ENCODE results near the gene SERTAD1.

SERTAD1 gene

GRCh38 chr19:40400559-40400958, 25.2 kb downstream of the SERTAD1 start:
- no peak for DNase-seq (ENCODE audit: low read depth)

GRCh38 chr19:40398417-40399131, 27.2 kb downstream of the SERTAD1 start:
- DNase-seq (ENCODE audit: low read depth): peak; percentile 11

- DNase-seq (ENCODE audit: low read depth): no peak
Measured at GRCh38 chr19:40397568-40397906, 28.3 kb downstream of the SERTAD1 start.

- DNase-seq (ENCODE audit: low read depth): no peak
Measured at GRCh38 chr19:40396886-40397567, 28.8 kb downstream of the SERTAD1 start.

GRCh38 chr19:40395956-40396355, 29.8 kb downstream of the SERTAD1 start:
- no peak for DNase-seq (ENCODE audit: low read depth)

GRCh38 chr19:40394816-40395210, 31.0 kb downstream of the SERTAD1 start:
- DNase-seq (ENCODE audit: low read depth): no peak

- no peak for DNase-seq (ENCODE audit: low read depth)
Measured at GRCh38 chr19:40393894-40394815, 31.6 kb downstream of the SERTAD1 start.

GRCh38 chr19:40392894-40393517, 32.8 kb downstream of the SERTAD1 start:
- DNase-seq (ENCODE audit: low read depth): no peak

GRCh38 chr19:40392123-40392522, 33.7 kb downstream of the SERTAD1 start:
- no peak for DNase-seq (ENCODE audit: low read depth)

GRCh38 chr19:40390084-40390742, 35.6 kb downstream of the SERTAD1 start, which contains the start of gene HIPK4:
TSS of gene HIPK4 (minus strand) at chr19:40390181. CDS start at chr19:40389902, 279 bp downstream.
- no peak for DNase-seq (ENCODE audit: low read depth)

GRCh38 chr19:40389404-40390083, 36.2 kb downstream of the SERTAD1 start:
- DNase-seq (ENCODE audit: low read depth): no peak

- no peak for DNase-seq (ENCODE audit: low read depth)
Measured at GRCh38 chr19:40388481-40388880, 37.3 kb downstream of the SERTAD1 start.

- no peak for DNase-seq (ENCODE audit: low read depth)
Measured at GRCh38 chr19:40387155-40387554, 38.6 kb downstream of the SERTAD1 start.

GRCh38 chr19:40383668-40384248, 42.0 kb downstream of the SERTAD1 start:
- DNase-seq (ENCODE audit: low read depth): no peak

GRCh38 chr19:40381321-40381720, 44.5 kb downstream of the SERTAD1 start:
- no peak for DNase-seq (ENCODE audit: low read depth)

- DNase-seq (ENCODE audit: low read depth): no peak
Measured at GRCh38 chr19:40380199-40381037, 45.4 kb downstream of the SERTAD1 start.

- DNase-seq (ENCODE audit: low read depth): no peak
Measured at GRCh38 chr19:40379446-40380198, 46.2 kb downstream of the SERTAD1 start.

- no peak for DNase-seq (ENCODE audit: low read depth)
Measured at GRCh38 chr19:40378509-40378908, 47.3 kb downstream of the SERTAD1 start.

- no peak for DNase-seq (ENCODE audit: low read depth)
Measured at GRCh38 chr19:40377876-40378385, 47.9 kb downstream of the SERTAD1 start.

Data from activated gamma-delta T cell treated with anti-CD3 and anti-CD28 coated beads, Interleukin-2, amount 50 U/mL, for 16 hours (primary cell).